HTR-8/SVneo (cell line): ENCODE results near the gene HOXB4.

Experiments used
- DNase-seq: peaks from one replicate; pipeline ENCODE4 v3.0.0; 2011; ENCODE audit warnings: low spot score, mixed read lengths; ENCODE audit not compliant: insufficient read length
- FAIRE-seq: peaks from 2 replicates; lab custom pipeline; 2011; peaks lifted over from hg19 to GRCh38; lab: Jason Lieb, UNC

The HOXB4 gene

DNA sequence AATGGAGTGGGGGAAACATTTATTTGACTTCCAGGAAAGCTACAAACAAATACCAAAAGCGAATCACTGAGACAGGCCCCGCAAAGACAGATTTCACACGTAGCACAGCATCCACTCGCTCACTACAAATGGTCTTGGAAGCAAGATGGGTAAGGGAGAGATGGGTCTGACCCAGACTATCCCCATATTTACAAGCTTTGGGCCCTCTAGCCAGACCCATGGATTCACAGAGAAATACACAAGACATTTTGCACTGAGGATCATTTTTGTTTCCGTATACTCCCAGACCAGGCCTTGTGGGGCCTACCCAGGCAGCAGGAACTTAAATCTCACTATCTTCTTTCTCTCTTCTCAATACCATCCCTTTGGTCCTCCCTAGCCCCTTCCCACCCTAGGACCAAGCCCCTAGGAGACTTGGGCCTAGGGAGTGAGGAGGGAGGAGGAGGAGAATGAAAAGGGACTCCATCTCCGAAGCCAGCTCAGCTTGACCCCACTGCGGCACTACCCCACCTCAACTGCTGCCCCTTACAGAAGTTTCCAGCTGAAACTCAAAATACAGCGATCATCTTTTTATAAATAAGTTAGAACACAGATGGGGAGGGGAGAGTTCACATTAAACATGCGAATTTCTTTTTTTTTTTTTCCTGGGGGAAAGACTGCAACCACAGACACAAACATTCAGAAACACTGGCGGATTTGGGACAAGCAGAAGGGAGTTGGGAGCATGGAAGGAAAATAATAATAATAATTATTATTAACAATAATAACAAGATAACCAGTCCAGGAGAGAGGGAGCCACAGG, 13.3 kb upstream of the HOXB4 start:
- DNase-seq (no peak), FAIRE-seq (no peak)

DNA sequence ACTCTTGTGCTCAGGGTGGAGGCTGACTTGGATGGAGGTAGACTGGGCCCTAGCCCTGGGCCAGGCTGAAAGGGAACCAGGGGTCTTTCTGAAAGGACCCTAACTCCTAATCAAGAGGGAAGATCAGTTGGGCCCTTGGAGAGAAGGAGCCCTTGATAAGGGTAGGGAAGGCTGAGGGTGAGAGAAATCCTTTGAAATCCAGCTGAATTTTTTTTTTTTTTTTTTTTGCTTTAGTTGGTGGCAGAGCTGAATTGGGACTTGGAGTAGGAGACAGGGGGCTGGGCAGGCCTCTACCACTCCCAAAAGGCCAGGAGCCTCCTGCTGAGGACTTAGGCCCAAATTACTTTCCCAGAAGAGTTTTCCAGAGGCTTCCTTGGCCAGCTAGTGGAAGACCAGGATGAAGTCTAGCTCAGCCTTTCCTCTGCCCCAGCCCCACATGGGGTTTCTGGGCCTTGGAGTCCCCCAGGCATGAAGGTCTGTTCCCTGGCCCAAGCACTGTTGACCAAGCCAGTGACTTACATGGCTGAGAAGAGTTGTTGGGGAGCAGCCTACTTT, 12.5 kb upstream of the HOXB4 start:
- DNase-seq (no peak), FAIRE-seq (no peak)

DNA sequence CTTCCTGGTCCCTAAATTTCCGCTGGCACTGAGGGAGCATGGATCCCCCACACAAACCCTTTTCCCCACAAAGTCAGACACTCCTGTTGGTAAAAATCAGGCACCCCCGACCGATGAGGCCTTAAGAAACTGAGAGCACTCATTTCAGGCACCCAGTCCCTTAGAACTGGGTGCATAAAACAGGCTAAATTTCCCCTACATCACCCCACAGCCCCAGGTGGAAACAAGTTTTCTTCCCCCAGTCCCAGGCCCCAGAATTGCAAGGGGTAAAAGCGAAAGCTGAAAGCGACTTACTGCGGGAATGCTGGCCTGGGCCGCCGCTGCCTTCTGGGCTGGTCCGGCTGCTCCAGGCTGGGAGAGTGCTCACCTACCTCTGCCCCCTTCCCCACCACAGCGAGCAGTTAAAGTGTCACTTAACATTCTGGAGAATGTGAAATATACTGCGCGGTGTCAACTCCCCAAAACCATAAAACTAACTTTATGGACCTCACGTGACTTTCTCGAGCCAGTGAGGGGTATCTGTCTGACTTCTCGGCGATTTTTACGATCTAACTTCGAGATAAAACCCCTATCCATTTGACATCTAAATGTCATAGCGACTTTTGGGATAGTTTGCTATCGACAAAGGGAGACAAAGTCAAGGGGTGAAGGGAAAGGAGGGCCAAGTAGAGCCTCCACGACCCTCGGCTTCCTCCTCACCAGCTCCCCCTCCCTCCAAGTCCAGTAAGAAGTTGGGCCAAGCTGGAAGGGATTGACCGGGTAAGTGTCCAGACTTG, 11.9 kb upstream of the HOXB4 start, which contains the start of gene HOXB3:
Gene HOXB3 (minus strand): TSS at position 411 of the 776 bp plus-strand sequence. CDS start 37,767 bp downstream, outside the sequence.
- FAIRE-seq, result peak; percentile 28
- DNase-seq, result no peak

DNA sequence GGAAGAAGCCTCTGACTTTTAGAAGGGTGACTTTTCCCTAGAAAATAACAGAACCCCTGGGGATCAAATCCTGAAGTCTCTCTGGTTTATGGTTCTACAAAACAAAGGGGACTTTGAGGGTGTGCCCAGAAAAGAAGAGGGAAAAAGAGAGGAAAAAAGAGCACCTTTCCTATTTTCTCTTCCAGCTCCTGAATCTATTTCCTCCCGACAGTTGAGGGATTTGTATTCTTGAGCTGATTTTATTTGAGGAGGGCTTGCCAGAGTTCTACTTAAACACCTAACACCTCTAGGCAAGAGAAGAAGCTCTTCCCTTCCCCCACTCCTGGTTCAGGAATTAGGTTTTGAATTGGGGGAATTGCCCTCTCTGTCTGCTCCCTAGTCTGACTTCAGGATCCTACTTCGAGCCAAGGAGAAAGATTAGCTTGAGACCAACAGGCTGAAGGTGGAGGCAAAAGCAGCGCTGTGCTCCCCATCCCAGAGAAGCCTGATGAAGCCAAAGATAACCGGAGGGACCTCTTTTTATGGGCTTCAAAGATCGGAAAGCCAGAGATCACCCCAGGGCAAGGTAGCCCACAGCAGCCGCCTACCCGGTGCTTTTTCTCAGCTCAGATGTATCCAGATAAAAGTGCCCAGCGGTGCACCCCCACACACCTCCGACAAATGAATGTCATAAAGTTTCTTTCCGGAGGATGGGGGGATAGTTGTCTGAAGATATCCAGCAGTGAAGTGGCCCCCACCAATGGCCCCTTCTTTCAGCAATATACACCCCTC, 11.1 kb upstream of the HOXB4 start:
- FAIRE-seq (no peak), DNase-seq (no peak)

DNA sequence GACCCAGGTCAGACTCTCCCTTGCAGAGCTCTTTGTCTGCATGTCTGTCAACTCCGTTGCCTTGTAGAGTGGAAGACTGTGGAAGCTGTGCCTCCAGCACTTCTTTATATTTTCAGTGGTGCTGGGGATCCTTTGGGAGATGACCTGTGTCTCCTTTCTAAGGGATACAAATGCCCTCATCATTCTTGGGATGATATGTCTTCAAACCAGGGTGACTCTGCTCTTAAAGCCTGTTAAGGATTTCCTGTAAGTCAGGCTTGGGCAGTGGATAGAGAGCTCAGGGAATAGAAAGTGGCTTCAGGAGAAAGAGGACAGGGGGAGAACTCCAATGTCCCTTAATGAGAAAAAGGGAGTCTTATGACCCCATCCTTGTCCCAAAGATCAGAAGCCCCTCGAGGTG, 10.4 kb upstream of the HOXB4 start:
- FAIRE-seq, result no peak
- no peak for DNase-seq

DNA sequence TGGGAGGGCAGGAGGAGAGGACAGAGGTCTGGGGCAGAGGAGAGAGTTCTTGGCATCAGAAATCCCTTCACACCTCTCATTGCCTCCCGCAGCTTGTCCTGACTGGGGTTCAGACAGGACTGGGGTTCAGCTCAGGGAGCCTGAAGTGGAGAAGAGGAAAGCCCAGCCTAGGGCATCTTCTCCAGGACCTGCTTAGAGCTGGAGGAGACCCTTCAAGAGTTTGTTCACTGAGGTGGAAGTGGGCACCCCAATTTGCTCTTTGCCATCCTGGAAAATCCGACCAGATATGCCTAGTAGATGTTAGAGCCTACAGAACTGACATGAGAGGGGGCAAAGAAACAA, 9.9 kb upstream of the HOXB4 start:
- no peak for DNase-seq
- no peak for FAIRE-seq

DNA sequence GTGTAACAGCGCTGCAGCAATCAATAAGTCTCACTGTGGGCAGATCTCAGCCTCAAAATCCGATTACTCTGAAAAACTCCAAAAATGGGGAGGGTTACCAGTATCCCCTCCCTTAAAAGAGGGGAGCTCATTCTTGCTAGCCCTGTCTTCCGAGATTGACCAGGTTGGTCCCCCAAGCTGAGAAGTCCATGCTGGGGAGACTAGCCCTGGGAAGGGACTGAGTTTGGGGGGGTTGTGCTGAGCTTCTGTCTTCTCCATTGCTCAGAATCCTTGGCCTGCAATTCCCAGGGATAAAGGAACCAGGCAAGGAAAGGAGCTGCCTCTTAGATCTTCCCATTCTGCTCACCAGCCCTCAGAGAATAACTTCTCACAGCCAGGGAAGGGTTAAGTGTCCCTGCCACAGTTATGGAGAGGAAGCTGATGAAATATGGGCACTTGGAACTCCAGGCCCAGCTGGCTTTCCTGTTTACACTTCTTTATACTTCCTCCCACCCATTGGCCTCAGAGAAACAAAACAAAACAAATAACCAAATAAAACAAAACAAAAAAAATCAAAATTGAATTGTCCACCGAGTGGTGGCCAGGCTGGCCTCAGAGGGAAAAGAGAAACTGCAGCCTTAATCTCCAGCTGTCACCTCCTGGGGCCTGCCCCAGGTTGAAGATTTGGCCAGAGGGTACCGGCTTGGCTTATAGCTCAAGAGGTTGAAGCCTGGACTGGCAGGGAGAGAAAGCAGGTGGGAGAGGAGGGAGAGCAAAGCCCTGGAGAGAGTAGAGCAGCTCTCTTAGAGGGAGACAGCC, 9.3 kb upstream of the HOXB4 start:
- DNase-seq (no peak), FAIRE-seq (no peak)

DNA sequence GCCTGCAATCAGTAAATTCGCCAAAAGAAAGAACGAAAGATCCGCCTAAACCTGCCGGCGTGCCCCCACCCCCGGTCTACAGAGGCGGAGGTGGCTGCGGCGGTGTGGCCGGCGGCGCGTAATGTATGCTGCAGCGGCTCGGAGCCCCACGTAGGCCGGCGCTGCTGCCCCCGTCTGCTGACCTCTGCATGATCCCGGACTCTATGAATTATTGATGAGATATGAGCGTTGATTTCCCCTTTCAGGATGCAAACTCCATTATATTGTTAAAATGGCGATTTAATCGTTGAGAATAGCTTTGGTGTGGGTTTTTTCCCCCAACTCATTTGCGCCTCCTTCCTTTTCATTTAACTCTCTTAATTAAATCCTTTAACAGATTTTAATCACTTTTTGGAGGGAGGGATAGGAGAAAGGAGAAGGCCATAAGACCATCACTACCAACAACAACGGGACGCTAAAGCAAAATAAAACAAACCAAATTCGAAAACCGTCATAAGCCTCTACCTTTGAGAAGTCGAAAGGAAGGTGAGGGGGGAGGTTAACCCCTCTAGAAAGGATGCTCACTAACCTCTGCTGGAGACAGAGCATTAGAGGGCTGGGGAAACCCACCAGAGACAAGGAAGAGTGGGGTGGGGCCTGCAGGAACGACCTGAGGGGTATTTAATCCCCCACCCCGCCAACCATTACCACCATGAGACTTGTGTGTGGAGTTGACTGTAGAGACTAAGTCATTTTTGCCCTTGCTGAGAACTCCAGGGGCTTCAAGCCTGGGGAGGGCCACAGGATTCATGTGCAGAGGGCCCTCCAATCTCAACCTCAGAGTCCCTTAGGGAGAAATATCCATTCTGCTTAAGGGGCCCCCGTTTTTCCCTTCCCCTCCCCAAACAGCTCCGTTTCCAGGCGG, 8.5 kb upstream of the HOXB4 start:
- no peak for DNase-seq
- no peak for FAIRE-seq

DNA sequence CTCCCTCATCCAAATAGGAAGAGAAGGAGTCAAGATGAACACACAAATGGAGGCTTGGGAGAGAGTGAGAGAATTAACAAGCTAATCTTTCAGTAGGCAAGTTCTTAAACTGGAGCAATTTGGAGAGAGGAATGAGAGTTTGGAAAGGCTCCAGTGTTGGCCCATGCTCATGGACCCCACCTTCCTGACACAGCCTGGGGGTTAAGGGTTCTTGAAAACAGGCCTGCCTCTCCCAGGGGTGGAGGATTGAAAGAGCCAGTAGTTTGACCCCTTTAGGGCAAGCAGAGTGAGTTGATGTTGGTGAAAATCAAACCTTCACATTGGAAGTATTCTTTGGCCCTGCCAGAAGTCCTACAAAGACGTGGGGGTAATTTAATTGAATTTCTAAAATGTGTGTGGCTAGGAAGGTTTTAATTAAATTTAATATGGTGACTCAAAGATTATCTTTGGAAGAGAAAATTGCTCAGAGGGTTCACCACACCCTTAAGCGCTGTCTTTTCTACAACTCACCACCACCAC, 6.1 kb upstream of the HOXB4 start:
- FAIRE-seq (no peak), DNase-seq (no peak)

DNA sequence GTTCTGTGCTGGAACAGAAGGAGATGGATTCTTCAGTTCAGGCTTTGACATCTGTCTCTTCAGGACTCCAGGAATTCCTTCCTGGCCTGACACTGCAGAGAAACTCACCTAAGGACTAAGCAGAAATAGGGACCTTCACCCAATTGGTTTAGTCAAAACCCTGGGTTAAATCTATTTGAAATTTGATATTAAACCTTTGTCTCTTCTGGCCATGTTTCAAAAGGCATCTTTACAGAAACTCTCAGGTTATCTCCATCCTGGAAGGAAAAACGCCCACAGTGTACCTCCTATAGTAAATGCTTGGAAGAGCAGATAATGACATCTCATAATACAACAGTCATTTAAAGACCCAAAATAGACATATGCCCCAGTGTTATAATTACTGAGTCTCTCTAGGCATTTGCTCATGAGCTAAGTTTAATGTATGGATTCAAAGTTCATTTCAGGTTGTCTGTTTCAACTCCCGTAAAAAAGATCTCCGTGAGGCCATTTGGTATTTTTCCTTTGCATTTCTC, 5.6 kb upstream of the HOXB4 start:
- FAIRE-seq (no peak), DNase-seq (no peak)

DNA sequence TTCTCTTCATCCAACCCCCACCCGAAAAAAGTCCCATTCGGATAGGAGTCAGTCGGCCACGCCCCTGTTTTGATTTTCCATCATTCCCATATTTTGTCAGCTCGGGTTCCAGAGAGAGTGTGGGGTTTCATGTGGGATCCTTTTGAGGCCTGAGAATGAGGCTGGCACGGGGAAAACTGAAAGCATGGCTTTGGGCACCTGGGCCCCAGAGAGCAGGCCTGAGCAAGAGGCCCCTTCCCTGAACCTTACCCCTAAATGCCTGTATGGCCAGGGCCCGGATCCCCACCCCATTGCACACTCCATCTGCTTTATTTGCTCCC, 4.6 kb upstream of the HOXB4 start:
- DNase-seq, result no peak
- FAIRE-seq, result no peak

DNA sequence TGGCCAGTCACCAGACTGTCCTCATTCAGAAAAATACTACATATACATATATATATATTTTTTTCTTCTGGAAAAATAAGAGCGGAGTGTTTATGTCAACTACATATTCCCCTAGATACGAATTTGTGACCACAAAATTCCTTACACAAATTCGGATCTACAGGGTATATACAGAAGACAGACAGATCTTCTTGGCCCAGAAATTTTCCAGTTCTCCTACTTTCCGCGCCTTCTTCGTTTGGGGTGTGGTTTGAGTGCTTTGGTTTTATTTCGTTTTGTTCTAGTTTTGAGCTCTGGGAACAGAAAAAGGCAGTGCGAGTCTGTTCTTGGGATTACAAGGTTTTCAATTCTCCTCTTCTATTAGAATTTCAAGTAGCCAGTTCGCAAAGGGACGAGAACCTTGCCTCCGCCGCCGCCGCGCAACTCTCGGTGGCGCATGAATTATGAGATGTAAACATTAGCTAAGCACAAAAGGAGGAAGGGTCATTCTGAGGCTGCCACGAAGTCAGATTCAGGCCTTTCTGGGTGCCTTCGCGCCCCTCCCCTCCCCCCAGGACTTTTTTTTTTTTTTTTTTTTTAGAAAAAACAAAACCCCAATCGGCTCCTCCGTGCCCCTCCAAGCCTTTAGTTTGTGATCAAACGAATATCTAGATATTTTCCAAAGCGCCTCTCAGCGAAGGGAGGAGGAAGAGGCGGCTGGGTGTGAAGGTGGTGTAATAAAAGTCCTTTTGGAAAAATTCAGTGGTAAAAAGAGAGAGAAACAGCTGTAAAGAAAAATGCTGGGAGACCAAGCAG, 1.8 kb upstream of the HOXB4 start:
- DNase-seq (no peak), FAIRE-seq (no peak)

DNA sequence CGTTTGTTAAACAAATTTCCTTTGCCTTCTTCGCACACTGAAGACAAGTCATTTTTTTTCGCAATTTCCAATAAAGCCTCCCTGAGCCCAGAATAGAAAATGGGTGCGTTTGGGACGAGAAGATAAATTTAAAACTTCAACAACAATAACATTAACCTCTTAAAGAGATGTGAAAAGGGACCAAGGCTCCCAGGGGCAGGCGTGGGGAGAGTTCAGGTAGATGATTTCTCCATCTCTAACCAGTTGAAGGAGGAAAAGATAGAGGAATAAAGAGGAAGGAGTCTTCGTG, 1.3 kb upstream of the HOXB4 start:
- no peak for FAIRE-seq
- DNase-seq, result no peak

DNA sequence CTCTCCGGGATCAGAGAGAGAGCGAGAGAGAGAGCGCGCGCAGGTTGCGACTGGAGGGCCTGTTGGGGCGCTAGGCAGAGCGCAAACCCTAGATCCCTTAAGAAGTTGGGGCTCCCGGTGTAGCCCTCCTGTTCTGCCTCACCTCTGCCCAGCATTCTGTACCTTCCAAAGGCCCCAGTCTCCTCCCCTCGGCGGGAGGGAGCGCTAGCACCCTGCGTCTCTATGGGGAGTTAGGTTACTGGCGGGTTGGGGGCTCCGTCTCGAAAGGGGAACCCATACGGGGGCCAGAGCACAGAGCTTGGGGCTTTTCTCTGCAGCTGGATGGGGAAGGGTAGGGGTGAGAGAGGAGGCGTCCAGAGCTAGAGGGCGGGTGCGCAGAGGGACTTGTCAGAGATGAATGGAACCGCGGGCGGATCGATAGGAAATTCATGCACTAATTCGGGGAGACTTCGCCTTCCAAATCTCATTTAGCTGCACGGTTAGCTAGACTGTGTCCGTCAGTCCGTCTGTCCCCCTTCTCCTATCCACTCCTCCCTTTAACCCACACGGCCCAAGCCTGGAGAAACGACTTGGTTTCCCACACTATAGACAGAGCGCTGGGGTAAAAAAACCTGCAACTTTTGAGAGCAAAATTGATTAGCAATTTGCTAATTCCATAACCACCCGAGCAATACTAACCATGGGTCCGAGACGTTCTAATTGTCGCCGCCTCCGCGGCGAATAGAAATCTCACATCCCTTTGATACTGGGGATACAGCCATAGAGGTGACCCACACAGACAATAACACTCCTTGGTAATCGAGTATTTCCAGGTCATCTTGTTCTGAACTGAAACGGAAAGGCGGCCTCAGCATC, 693 bp upstream of the HOXB4 start:
- DNase-seq (no peak), FAIRE-seq (peak; percentile 57)

DNA sequence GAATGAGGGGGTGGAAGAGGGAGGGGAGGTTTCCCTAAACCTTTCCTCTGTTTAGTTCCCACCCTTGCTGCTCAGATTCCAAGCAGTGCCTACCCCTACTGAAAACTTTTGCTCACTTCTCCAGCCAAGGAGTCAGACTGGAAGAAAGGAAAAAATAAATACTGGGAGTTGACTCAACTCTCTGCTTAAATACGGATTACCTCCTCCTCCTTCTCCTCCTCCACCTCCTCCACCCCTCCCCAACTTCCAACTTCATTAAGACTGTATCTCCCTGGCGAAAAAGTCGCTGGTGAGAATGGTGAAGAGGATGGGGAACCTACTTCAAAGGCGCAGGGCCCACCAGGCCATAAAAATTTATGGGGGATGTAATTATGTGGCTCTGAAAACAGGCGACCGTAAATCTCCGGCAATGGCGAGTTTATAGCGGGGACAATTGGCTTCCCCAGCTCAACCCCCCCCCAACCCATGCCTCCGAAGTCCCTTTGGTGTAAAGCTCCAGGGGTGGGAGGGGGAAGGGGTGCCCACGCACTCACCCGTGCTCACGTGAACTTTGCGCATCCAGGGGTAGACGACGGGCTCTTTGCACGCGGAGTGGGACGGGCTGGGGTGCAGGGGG, 712 bp downstream of the HOXB4 start:
- FAIRE-seq, result peak; percentile 90

DNA sequence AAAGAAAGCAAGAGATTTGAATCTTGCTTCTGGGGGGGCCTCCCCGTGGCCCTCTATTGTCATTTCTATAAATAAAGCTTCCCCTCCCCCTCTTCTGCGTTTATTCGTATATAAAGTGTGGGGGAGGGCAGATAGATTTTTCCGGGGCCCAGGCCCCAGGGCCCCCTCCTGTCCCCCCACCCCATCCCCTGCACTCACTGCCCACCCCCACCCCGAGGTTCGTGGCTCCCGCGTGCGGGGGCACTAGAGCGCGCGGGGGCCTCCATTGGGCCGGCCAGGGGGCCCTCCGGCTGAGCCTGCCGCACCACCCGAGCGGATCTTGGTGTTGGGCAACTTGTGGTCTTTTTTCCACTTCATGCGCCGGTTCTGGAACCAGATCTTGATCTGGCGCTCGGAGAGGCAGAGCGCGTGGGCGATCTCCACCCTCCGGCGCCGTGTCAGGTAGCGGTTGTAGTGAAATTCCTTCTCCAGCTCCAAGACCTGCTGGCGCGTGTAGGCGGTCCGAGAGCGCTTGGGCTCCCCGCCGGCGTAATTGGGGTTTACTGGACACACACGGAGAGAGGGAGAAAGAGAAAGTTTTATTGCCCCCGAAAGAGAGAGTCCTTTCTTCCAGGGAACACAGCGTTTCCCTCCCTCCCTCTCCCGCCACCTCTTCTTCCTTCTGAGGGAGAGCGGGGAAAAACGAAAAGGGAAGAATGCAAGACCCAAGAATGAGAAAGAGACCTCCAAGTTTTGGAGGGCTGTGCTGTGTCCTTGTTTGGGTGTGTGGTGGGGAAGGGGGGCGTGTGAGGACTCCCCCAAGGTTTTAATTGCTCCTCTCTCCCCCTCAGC, 1.5 kb downstream of the HOXB4 start:
- no peak for DNase-seq
- no peak for FAIRE-seq

More for the DNA sequence above, 712 bp downstream of the HOXB4 start:
- DNase-seq, result no peak
